T-helper 2 cell treated with Interferon-gamma antibody and Interleukin-4, amounts not matched to agents 5 μg/mL and 100 μg/mL, for 36 hours (primary cell): ENCODE results near the gene FYB2.

Source experiments
- DNase-seq: peaks from one replicate; pipeline ENCODE4 v3.0.0; 2021; ENCODE audit warnings: low spot score
- H3K27ac Mint-ChIP-seq: one replicate; pipeline ENCODE4 v1.8.0; 2021; ENCODE audit warnings: mild to moderate bottlenecking, mixed read lengths
- H3K27me3 Mint-ChIP-seq: one replicate; pipeline ENCODE4 v1.8.0; 2021; ENCODE audit warnings: low read depth, mixed read lengths
- H3K36me3 Mint-ChIP-seq: one replicate; pipeline ENCODE4 v1.8.0; 2021; ENCODE audit warnings: low read depth, mixed read lengths
- H3K4me1 Mint-ChIP-seq: one replicate; pipeline ENCODE4 v1.8.0; 2021; ENCODE audit warnings: low read depth, mixed read lengths
- H3K4me3 Mint-ChIP-seq: one replicate; pipeline ENCODE4 v1.8.0; 2022; ENCODE audit warnings: mild to moderate bottlenecking, moderate library complexity, mixed read lengths
- H3K9me3 Mint-ChIP-seq: one replicate; pipeline ENCODE4 v1.8.0; 2021; ENCODE audit warnings: mixed read lengths

Gene FYB2, protein sequence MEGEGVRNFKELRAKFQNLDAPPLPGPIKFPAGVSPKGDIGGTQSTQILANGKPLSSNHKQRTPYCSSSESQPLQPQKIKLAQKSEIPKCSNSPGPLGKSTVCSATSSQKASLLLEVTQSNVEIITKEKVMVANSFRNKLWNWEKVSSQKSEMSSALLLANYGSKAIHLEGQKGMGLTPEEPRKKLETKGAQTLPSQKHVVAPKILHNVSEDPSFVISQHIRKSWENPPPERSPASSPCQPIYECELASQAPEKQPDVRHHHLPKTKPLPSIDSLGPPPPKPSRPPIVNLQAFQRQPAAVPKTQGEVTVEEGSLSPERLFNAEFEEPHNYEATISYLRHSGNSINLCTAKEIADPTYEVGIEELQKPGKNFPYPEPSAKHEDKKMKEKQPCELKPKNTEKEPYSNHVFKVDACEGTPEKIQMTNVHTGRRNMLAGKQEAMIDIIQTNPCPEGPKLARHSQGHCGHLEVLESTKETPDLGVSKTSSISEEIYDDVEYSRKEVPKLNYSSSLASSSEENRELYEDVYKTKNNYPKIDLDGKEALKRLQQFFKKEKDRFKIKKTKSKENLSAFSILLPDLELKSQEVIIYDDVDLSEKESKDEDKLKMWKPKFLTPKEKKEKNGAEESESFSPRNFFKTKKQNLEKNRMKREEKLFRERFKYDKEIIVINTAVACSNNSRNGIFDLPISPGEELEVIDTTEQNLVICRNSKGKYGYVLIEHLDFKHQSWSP

DNA sequence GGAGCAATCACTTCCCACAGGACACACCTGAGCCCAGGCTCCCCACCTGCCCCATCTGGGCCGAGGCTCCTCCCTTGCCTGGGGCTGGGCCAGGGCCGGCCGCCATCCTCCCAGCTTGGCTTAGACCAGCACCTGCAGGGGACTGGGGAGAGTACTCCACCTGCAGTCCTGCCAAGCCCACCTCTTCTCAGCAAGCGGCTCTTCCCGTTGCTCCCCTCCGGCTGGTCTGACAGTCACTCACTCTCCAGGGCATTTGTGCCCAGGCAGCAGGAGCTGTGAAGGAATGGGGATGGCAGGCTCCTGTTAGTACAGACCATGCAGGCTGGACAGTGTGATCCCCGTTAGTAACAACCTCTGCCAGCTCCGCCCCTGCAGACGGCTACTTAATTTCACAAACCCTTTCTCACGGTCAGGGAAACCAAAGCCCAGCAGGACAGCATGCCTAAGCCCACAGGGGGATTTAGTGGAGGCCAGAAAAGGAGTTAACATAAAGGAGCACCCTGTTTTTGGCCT lies at the start of gene FYB2:
Gene FYB2, minus strand, starts transcription at position 18 of the 513 bp plus-strand sequence. CDS start 114 bp downstream, outside the sequence.
- no peak for DNase-seq

DNA sequence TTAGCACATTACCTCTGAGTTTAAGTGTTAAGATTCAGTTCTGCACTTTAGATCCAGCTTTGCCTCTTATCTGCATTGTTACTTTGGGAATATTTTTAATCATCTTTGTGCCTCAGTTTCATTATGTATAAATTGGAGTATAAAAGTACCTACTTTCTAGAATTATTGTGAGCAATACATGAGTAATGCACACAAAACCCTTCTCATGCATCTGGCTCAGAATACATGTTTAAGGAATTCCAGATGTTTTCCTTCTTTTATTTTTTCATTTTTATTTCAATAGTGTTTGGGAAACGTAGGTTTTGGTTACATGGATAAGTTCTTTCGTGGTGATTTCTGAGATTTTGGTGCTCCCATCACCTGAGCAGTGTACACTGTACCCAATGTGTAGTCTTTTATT lies 49.6 kb upstream of the FYB2 start:
- Mint-ChIP-seq H3K4me1 (no peaks in the 10 kb centered on the region), H3K4me3 (no peak overlapping the region), H3K27ac (no peak overlapping the region), H3K9me3 (no peaks in the 10 kb centered on the region), H3K27me3 (no peaks in the 10 kb centered on the region), H3K36me3 (no peaks in the 10 kb centered on the region)
- DNase-seq: no peak

More for the DNA sequence above, at the start of gene FYB2:
- no peaks in the 10 kb centered on the region for H3K9me3 Mint-ChIP-seq
- peaks cover 3% of the 10 kb centered on the region for H3K27me3 Mint-ChIP-seq
- no peaks in the 10 kb centered on the region for H3K4me1 Mint-ChIP-seq
- H3K27ac Mint-ChIP-seq: no peak within 1 kb of the TSS
- no peaks in the 10 kb centered on the region for H3K36me3 Mint-ChIP-seq
- no peak within 1 kb of the TSS for H3K4me3 Mint-ChIP-seq

DNA sequence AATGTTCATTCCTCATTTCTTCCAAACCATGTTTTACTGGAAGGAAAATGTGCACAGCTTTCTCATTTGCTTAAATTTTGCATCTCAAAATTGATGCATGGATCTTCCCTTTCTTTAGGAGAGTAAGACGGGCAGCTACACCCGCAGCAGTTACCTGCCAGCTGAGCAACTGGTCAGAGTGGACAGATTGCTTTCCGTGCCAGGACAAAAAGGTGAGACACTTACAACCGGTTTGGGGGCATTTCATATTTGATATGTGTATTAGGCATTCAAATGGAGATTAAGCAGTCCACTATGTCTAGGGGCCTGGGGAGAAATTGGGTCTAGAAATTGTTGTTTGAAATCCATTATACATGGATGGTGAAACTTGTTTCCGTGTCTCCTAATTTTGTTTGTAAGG lies 48.3 kb upstream of the FYB2 start:
- no peak overlapping the region for H3K27ac Mint-ChIP-seq
- H3K27me3 Mint-ChIP-seq: no peaks in the 10 kb centered on the region
- no peaks in the 10 kb centered on the region for H3K4me1 Mint-ChIP-seq
- H3K9me3 Mint-ChIP-seq: no peaks in the 10 kb centered on the region
- H3K36me3 Mint-ChIP-seq: no peaks in the 10 kb centered on the region
- no peak overlapping the region for H3K4me3 Mint-ChIP-seq
- DNase-seq: no peak

DNA sequence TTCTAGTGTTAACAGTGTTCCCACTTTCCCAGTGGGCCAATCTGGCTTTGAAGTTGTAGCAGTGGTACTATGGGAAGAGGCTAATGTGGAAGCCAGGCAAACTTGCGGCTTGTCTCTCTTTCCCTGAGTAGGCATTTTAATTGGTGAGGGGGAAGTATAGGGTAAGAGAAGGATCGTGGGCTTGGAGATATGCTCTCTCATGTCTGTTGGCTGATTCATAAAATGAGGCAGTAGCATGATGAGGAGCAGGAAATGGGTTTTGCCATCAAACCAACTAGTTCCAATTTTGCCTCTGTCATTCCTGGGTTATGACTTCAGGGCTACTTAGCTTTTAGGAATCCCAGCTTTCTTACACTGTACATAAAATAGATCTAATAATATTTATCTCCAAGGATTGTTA lies 47.5 kb upstream of the FYB2 start:
- Mint-ChIP-seq H3K4me1 (no peaks in the 10 kb centered on the region), H3K4me3 (no peak overlapping the region), H3K36me3 (no peaks in the 10 kb centered on the region), H3K9me3 (no peaks in the 10 kb centered on the region), H3K27ac (no peak overlapping the region), H3K27me3 (no peaks in the 10 kb centered on the region)
- no peak for DNase-seq

DNA sequence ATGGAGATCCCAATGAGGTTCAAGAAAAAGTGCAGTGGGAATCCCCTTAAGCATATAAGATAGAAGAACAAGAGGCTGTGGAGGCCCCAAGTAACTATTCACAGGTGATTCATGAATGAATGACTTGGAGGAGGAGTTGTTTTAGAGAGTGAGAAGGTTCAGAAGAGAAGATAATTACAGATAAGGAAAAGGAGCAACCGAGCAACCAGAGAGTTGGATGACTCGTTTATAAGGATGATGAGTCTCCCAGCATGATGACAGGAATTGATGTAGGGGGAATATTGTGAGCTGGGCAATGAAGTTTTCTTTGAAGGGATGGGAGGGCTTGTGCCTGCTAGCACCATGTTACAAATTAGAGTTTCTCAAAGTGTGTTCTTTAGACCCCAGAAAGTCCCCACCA lies 45.2 kb upstream of the FYB2 start:
- Mint-ChIP-seq H3K4me3 (no peak overlapping the region), H3K27me3 (no peaks in the 10 kb centered on the region), H3K4me1 (no peaks in the 10 kb centered on the region), H3K27ac (no peak overlapping the region), H3K9me3 (no peaks in the 10 kb centered on the region), H3K36me3 (no peaks in the 10 kb centered on the region)
- no peak for DNase-seq

DNA sequence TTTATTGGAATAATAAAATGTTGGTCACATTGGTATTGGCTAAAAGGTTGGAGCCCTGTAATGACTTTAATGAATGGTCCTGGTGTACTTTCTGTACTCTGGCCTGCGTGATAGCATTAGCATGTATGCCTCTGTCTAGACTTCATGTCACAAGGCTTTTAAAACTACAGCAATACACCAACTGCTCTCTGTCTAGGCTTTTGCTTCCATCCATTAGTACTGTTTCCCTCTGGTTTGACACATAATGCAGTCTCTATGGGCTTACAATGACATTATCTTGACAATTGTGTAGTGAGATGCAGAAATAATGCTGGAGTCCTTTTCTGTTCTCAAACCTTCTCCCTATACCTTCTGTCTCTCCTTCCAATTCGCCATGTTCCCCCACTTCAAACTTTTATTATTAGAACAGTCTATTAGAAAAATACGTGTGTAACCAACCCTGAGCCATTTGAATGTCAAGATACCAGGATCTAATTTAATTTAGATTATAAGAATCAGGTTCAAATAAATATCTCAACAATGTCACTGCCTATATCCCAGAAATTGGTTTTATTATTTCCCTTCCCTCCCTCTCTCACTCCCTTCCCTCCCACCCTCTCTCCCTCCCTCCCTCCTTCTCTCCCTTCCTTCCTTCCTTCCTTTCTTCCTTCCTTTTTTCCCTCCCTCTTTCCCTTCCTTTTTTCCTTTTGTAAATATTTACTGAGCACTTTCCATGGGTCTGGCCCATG lies 44.2 kb upstream of the FYB2 start:
- no peaks in the 10 kb centered on the region for H3K9me3 Mint-ChIP-seq
- no peaks in the 10 kb centered on the region for H3K27me3 Mint-ChIP-seq
- no peaks in the 10 kb centered on the region for H3K36me3 Mint-ChIP-seq
- no peak overlapping the region for H3K27ac Mint-ChIP-seq
- H3K4me3 Mint-ChIP-seq: no peak overlapping the region
- H3K4me1 Mint-ChIP-seq: no peaks in the 10 kb centered on the region
- no peak for DNase-seq

DNA sequence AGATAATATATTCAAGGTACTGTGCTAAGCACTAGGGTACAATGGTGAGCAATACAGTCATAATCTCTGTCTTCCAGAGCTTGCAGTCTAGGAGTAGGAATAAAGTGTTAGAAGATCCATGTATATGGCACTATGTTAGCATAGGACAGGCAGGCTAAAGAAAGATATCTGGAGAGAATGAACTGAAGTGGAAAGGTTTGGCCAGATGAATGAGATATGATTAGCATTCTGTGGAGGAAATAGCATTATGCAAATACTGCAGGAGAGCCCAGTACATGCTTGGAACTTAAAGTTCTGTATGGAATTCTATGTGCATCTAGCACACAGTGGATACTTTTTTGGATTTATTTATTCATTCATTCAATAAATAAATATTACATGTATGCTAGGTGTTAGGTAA lies 40.1 kb upstream of the FYB2 start:
- Mint-ChIP-seq H3K27me3 (no peaks in the 10 kb centered on the region), H3K27ac (no peak overlapping the region), H3K4me1 (no peaks in the 10 kb centered on the region), H3K36me3 (no peaks in the 10 kb centered on the region), H3K9me3 (no peaks in the 10 kb centered on the region), H3K4me3 (no peak overlapping the region)
- no peak for DNase-seq

DNA sequence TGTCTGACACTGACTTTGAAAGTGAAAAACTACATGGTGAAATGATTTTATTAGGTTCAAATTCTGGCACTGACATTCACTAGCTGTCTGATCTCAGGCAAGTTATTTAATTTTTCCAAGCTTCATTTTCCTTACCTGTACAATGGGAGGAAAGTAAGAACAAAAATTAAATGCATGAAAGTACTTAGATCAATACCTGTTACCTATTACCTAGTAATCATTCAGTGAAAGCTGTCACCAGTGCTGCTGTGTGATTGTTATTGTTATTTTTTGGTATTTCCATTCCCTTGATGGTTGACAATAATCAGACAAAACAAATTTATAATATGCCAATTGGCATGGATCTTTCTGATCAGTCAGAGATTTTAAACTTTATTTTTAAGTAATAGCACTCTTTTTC lies 37.0 kb upstream of the FYB2 start:
- Mint-ChIP-seq H3K4me1 (no peaks in the 10 kb centered on the region), H3K4me3 (no peak overlapping the region), H3K36me3 (no peaks in the 10 kb centered on the region), H3K27me3 (no peaks in the 10 kb centered on the region), H3K9me3 (no peaks in the 10 kb centered on the region), H3K27ac (no peak overlapping the region)
- no peak for DNase-seq

DNA sequence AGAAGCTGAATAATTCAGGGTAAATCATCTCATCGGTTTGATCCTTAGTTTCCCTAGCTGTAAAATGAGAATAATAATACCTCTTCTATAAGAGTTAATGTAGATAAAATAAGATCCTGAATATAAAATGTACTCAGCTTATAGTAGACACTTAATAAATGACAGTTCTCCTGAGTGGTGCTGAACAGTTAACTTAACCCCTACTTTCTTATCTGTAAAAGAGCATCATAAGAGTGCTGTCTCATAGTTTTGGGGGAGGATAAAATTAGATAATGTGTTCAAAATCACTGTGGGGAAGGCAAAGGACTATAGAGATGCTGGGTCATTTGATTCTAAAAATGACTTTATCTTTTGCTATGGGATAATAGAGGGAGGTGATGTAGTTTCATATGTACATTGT lies 36.0 kb upstream of the FYB2 start:
- Mint-ChIP-seq H3K27ac (no peak overlapping the region), H3K27me3 (no peaks in the 10 kb centered on the region), H3K4me1 (no peaks in the 10 kb centered on the region)

DNA sequence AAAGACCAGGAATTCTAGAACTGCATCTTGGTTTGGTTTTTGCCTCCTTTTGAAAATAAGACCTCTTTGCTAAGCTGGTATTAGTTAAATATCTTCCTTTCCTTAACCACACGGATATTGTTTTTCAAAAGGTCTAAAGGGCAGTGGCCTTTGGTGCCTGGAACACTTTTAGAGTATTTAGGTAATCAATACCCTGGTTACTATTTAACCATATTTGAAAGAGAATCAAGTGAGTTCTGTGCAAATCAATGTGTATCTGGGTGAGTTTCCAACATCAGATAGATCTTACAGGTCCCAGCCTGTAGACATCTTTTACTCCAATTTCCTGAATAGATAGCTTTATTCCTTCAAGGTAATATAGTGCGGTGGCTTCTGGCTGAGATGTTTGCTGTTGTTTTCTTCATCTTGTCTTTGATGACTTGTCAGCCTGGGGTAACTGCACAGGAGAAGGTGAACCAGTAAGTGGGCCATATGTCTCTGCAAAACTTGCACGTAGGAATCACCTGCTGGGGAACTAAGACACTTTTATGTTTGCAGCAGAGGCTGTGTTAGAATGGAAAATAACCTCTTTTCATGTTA lies 35.4 kb upstream of the FYB2 start, which contains the start of gene C8A:
Gene C8A, plus strand, starts transcription at position 277 of the 579 bp plus-strand sequence. Its CDS starts 105 bp downstream, at position 382.
- DNase-seq: no peak
- Mint-ChIP-seq H3K4me1 (no peaks in the 10 kb centered on the region), H3K27ac (no peak within 1 kb of the TSS), H3K4me3 (no peak within 1 kb of the TSS), H3K9me3 (no peaks in the 10 kb centered on the region), H3K36me3 (no peaks in the 10 kb centered on the region), H3K27me3 (no peaks in the 10 kb centered on the region)

More for the DNA sequence above, 36.0 kb upstream of the FYB2 start:
- Mint-ChIP-seq H3K9me3 (no peaks in the 10 kb centered on the region), H3K4me3 (no peak overlapping the region), H3K36me3 (no peaks in the 10 kb centered on the region)
- no peak for DNase-seq

DNA sequence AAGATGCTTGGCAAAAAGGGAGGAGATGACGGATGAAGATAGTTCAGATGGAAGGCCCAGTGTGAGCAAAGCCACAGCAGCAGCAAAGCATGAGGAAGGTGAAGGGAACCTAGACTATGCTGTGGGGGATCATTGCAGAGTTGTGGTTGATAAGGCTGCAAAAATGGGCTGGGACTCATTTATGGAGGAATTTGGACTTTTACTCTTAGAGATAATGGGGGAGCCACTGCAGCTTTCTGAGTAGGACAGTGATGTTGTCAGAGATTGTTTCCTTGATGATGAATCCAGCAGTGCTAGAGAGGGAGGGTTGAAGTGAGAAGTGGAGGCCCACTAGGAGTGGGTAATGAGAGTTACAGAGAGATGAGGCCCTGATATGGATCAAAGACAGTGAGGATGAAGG lies 33.3 kb upstream of the FYB2 start:
- DNase-seq: no peak
- Mint-ChIP-seq H3K27me3 (no peaks in the 10 kb centered on the region), H3K36me3 (no peaks in the 10 kb centered on the region), H3K9me3 (no peaks in the 10 kb centered on the region), H3K4me3 (no peak overlapping the region), H3K4me1 (no peaks in the 10 kb centered on the region), H3K27ac (no peak overlapping the region)

DNA sequence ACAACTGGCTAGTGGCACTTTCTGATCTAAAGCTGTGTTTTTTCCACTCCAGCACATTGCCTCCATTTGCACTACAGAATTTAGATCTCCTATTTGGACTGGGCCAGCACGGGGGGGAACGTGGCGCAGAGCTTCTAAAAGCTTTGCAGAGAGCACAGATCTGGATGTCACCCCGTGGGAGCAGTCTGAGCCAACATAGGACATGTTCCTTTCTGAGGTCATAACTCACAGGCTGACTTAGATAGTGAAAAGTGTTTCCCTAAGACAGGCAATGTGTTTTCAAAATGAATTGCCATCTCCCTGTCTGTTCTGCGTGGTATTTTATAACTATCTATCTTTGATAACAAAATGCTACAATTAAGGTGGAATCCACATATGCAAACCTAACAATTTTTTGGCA lies 31.7 kb upstream of the FYB2 start:
- Mint-ChIP-seq H3K9me3 (no peaks in the 10 kb centered on the region), H3K4me3 (no peak overlapping the region), H3K4me1 (no peaks in the 10 kb centered on the region), H3K27me3 (no peaks in the 10 kb centered on the region), H3K36me3 (no peaks in the 10 kb centered on the region), H3K27ac (no peak overlapping the region)
- DNase-seq: no peak

DNA sequence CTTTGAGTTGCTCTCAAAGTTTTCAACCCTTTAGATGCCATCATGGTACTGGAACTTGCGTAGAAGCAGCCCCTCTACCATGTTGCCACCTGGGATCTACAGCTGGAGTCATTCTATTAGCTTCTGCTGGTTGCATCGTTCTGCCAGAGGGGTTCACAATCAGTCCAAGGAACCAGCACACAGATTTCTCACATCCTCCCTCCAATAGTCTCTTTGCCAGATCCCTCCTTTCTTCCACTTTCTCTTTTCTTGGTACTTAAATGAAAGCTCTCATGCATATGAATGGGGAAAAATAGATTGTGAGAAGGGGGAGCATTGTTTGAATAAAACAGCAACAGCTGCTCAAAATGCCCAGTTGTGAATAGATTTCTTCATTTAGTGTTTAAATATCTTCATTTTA lies 31.2 kb upstream of the FYB2 start:
- DNase-seq: no peak
- no peak overlapping the region for H3K27ac Mint-ChIP-seq
- no peaks in the 10 kb centered on the region for H3K4me1 Mint-ChIP-seq
- H3K9me3 Mint-ChIP-seq: no peaks in the 10 kb centered on the region
- no peak overlapping the region for H3K4me3 Mint-ChIP-seq
- H3K36me3 Mint-ChIP-seq: no peaks in the 10 kb centered on the region
- no peaks in the 10 kb centered on the region for H3K27me3 Mint-ChIP-seq
